H9 (cell line): Measurements from ENCODE around the gene EHBP1L1. TPM values are rescaled to one million over a fixed set of nuclear protein-coding genes. Genes with fewer than 3 reads are reported as not detected.

Experiments
- DNase-seq: peaks from one replicate; pipeline ENCODE4 v3.0.0-alpha.2; 2017
- H2AFZ ChIP-seq: one replicate; pipeline ENCODE4 v1.6.1; 2013; ENCODE audit warnings: mild to moderate bottlenecking, low read length, control low read depth, moderate library complexity
- H2AK5ac ChIP-seq: 2 replicates; pipeline ENCODE4 v1.6.1; 2013; ENCODE audit warnings: low read length, control low read depth, mixed read lengths; ENCODE audit not compliant: insufficient read length
- H2BK120ac ChIP-seq: one replicate; pipeline ENCODE4 v1.6.1; 2013; ENCODE audit warnings: low read depth, mild to moderate bottlenecking, low read length, control low read depth, inconsistent platforms; ENCODE audit not compliant: poor library complexity, severe bottlenecking
- H2BK12ac ChIP-seq: 2 replicates; pipeline ENCODE4 v1.6.1; 2013; ENCODE audit warnings: low read length, control low read depth, mixed read lengths, low read depth; ENCODE audit not compliant: insufficient read length
- H2BK15ac ChIP-seq: 2 replicates; pipeline ENCODE4 v1.6.1; 2013; ENCODE audit warnings: low read depth, low read length, control low read depth
- H2BK20ac ChIP-seq: one replicate; pipeline ENCODE4 v1.6.1; 2013; ENCODE audit warnings: low read depth, mild to moderate bottlenecking, low read length, control low read depth, inconsistent platforms; ENCODE audit not compliant: poor library complexity, severe bottlenecking
- H2BK5ac ChIP-seq: 2 replicates; pipeline ENCODE4 v1.6.1; 2013; ENCODE audit warnings: low read length, control low read depth, mixed read lengths; ENCODE audit not compliant: insufficient read length
- H3K14ac ChIP-seq: 2 replicates; pipeline ENCODE4 v1.6.1; 2013; ENCODE audit warnings: low read length, control low read depth; ENCODE audit not compliant: insufficient read depth
- H3K18ac ChIP-seq: 2 replicates; pipeline ENCODE4 v1.6.1; 2013; ENCODE audit warnings: low read depth, mild to moderate bottlenecking, mixed read lengths, low read length, control low read depth; ENCODE audit not compliant: insufficient read length
- H3K23ac ChIP-seq: 2 replicates; pipeline ENCODE4 v1.6.1; 2013; ENCODE audit warnings: low read length, control low read depth, mixed read lengths, low read depth; ENCODE audit not compliant: insufficient read length
- H3K23me2 ChIP-seq: 2 replicates; pipeline ENCODE4 v1.6.1; 2013; ENCODE audit warnings: low read depth, mild to moderate bottlenecking, mixed read lengths, low read length, control low read depth; ENCODE audit not compliant: insufficient read length, poor library complexity, severe bottlenecking
- H3K27ac ChIP-seq: 2 replicates; pipeline ENCODE4 v1.5.1; 2013; ENCODE audit warnings: low read length, control low read depth, mixed read lengths, low read depth; ENCODE audit not compliant: insufficient read length
- H3K27me3 ChIP-seq: 2 replicates; pipeline ENCODE4 v1.6.1; 2013; ENCODE audit warnings: low read length, control low read depth, inconsistent platforms; ENCODE audit not compliant: insufficient read depth
- H3K4ac ChIP-seq: 2 replicates; pipeline ENCODE4 v1.6.1; 2013; ENCODE audit warnings: low read depth, mild to moderate bottlenecking, control low read depth, inconsistent platforms, low read length, moderate library complexity
- H3K4me1 ChIP-seq: 2 replicates; pipeline ENCODE4 v1.6.1; 2013; ENCODE audit warnings: low read length, control low read depth, inconsistent platforms; ENCODE audit not compliant: insufficient read depth
- H3K4me2 ChIP-seq: 2 replicates; pipeline ENCODE4 v1.6.1; 2013; ENCODE audit warnings: low read length, control low read depth, mixed read lengths; ENCODE audit not compliant: insufficient read length, insufficient read depth
- H3K56ac ChIP-seq: 2 replicates; pipeline ENCODE4 v1.6.1; 2013; ENCODE audit warnings: low read depth, mild to moderate bottlenecking, mixed read lengths, low read length, control low read depth; ENCODE audit not compliant: insufficient read length
- H3K79me1 ChIP-seq: 2 replicates; pipeline ENCODE4 v1.6.1; 2013; ENCODE audit warnings: low read depth, mild to moderate bottlenecking, moderate library complexity, low read length, control low read depth, inconsistent platforms; ENCODE audit not compliant: insufficient read depth, poor library complexity, severe bottlenecking
- H3K79me2 ChIP-seq: 2 replicates; pipeline ENCODE4 v1.6.1; 2013; ENCODE audit warnings: low read length, control low read depth, inconsistent platforms; ENCODE audit not compliant: insufficient read depth
- H3K9ac ChIP-seq: 2 replicates; pipeline ENCODE4 v1.6.1; 2013; ENCODE audit warnings: low read length, control low read depth, mixed read lengths; ENCODE audit not compliant: insufficient read length; ENCODE audit errors: extremely low read depth
- H3K9me3 ChIP-seq: one replicate; pipeline ENCODE4 v1.6.1; 2013; ENCODE audit warnings: low read depth, low read length, inconsistent platforms; ENCODE audit not compliant: control insufficient read depth
- H3T11ph ChIP-seq: one replicate; pipeline ENCODE4 v1.6.1; 2013; ENCODE audit warnings: mild to moderate bottlenecking, low read length, control low read depth, inconsistent platforms
- H4K20me1 ChIP-seq: one replicate; pipeline ENCODE4 v1.6.1; 2013; ENCODE audit not compliant: control insufficient read depth, insufficient read length, insufficient read depth
- H4K5ac ChIP-seq: 2 replicates; pipeline ENCODE4 v1.6.1; 2013; ENCODE audit warnings: low read depth, mild to moderate bottlenecking, mixed read lengths, low read length, control low read depth; ENCODE audit not compliant: insufficient read length
- H4K8ac ChIP-seq: replicated peaks from 2 replicates; pipeline ENCODE4 v1.6.1; 2013; ENCODE audit warnings: low read length, control low read depth, mixed read lengths, low read depth; ENCODE audit not compliant: insufficient read length
- H4K91ac ChIP-seq: 2 replicates; pipeline ENCODE4 v1.6.1; 2013; ENCODE audit warnings: low read depth, mild to moderate bottlenecking, moderate library complexity, mixed read lengths, low read length, control low read depth; ENCODE audit not compliant: insufficient read length
- H3K27ac Mint-ChIP-seq, 3 experiments: 2 replicates in 2 of 3; 3 replicates in 1 of 3; pipeline ENCODE4 v1.8.0; 2020 to 2021; ENCODE audit warnings: mixed read lengths in 3 of 3, mild to moderate bottlenecking in 1 of 3, moderate library complexity in 1 of 3
- H3K27me3 Mint-ChIP-seq: 2 replicates; pipeline ENCODE4 v1.8.0; 2021; ENCODE audit warnings: low read depth, mild to moderate bottlenecking, moderate library complexity, mixed read lengths
- H3K36me3 Mint-ChIP-seq, 3 experiments: 2 replicates in 2 of 3; 3 replicates in 1 of 3; pipeline ENCODE4 v1.8.0; 2020 to 2021; ENCODE audit warnings: low read depth in 3 of 3, mixed read lengths in 3 of 3; ENCODE audit not compliant: insufficient read depth in 1 of 3
- H3K4me1 Mint-ChIP-seq, 2 experiments: 2 replicates each; pipeline ENCODE4 v1.8.0; 2020; ENCODE audit warnings: mixed read lengths in 2 of 2
- H3K4me3 Mint-ChIP-seq, 2 experiments: 2 replicates in 1 of 2; 3 replicates in 1 of 2; pipeline ENCODE4 v1.8.0; 2020 to 2021; ENCODE audit warnings: mild to moderate bottlenecking in 2 of 2, mixed read lengths in 2 of 2, moderate library complexity in 1 of 2
- H3K9me3 Mint-ChIP-seq, 2 experiments: 2 replicates in 1 of 2; 3 replicates in 1 of 2; pipeline ENCODE4 v1.8.0; 2020; ENCODE audit warnings: mild to moderate bottlenecking in 2 of 2, mixed read lengths in 2 of 2, moderate library complexity in 1 of 2
- CTCF ChIP-seq: fragments of 200-600 bp; sonication (generic); conservative IDR thresholded peaks from 3 replicates; pipeline ENCODE4 v1.8.0; 2021; ENCODE audit warnings: antibody characterized with exemption, mild to moderate bottlenecking
- WGBS: extraction: QIAGEN DNeasy Blood & Tissue Kit; methylation state at CpG from one replicate; pipeline ENCODE4 v1.1.7; 2013; ENCODE audit warnings: missing lambda C conversion rate, low lambda C conversion rate, mixed read lengths; ENCODE audit not compliant: insufficient read length; ENCODE audit errors: extremely low coverage; 5-methylcytosine and 5-hydroxymethylcytosine counted together
- total RNA-seq: library from RNA; stranded (reverse); gene quantifications from 2 replicates; pipeline ENCODE4 v1.2.1, GENCODE V29; 2021

Gene EHBP1L1
- total RNA-seq, 1 experiment from 2014 or later = 13.8 TPM

GRCh38 chr11:65609665-65610064 lies 33.8 kb downstream of the EHBP1L1 start:
- Histone ChIP-seq H2AFZ (no peak overlapping the region), H2BK12ac (no peak overlapping the region), H4K8ac (no peak overlapping the region), H3K14ac (no peak overlapping the region), H3K23me2 (peaks cover 16% of the 10 kb centered on the region), H3K56ac (no peak overlapping the region), H2BK20ac (no peak overlapping the region), H3T11ph (no peak overlapping the region), H3K27ac (no peak overlapping the region), H3K79me2 (no peaks in the 10 kb centered on the region; the same call in 1 of the 2 replicates), H3K23ac (no peak overlapping the region), H3K4me2 (no peak overlapping the region), H2AK5ac (no peak overlapping the region), H4K20me1 (no peaks in the 10 kb centered on the region), H2BK5ac (no peak overlapping the region), H4K91ac (no peak overlapping the region), H3K9me3 (no peaks in the 10 kb centered on the region), H3K9ac (no peak overlapping the region), H4K5ac (no peak overlapping the region), H2BK15ac (no peak overlapping the region), H3K4me1 (no peaks in the 10 kb centered on the region; the same call in 1 of the 2 replicates), H2BK120ac (no peak overlapping the region), H3K18ac (no peak overlapping the region), H3K4ac (no peak overlapping the region), H3K79me1 (peaks cover 3% of the 10 kb centered on the region), H3K27me3 (no peaks in the 10 kb centered on the region)
- Mint-ChIP-seq H3K9me3 (no peaks in the 10 kb centered on the region), H3K27me3 (no peaks in the 10 kb centered on the region; the same call in 1 of the 2 replicates), H3K4me1 (peaks cover 16 to 33% of the 10 kb centered on the region in 2 experiments), H3K36me3 (peaks cover 10 to 46% (median 45%) of the 10 kb centered on the region in 3 experiments; a peak in 6 of 7 replicates), H3K27ac (no peak overlapping the region), H3K4me3 (no peak overlapping the region)
- no peak for DNase-seq
- no peak for TF ChIP-seq CTCF
- no CpG with 5 or more reads among the region's 5 CpGs for WGBS
